GM18499 (cell line): ENCODE results near the gene BET1L.
"Not testable (repeated sequence)": the region's sequence is repeated elsewhere in the genome, so short reads cannot be mapped to it uniquely, and the experiment has no call there.

ENCODE experiments used
- ATAC-seq: cut with Tn5 transposase; IDR thresholded peaks from one replicate; pipeline ENCODE4 v1.9.1; 2021; ENCODE audit warnings: moderate number of reproducible peaks; ENCODE audit not compliant: insufficient read depth, unreplicated experiment

BET1L gene

DNA sequence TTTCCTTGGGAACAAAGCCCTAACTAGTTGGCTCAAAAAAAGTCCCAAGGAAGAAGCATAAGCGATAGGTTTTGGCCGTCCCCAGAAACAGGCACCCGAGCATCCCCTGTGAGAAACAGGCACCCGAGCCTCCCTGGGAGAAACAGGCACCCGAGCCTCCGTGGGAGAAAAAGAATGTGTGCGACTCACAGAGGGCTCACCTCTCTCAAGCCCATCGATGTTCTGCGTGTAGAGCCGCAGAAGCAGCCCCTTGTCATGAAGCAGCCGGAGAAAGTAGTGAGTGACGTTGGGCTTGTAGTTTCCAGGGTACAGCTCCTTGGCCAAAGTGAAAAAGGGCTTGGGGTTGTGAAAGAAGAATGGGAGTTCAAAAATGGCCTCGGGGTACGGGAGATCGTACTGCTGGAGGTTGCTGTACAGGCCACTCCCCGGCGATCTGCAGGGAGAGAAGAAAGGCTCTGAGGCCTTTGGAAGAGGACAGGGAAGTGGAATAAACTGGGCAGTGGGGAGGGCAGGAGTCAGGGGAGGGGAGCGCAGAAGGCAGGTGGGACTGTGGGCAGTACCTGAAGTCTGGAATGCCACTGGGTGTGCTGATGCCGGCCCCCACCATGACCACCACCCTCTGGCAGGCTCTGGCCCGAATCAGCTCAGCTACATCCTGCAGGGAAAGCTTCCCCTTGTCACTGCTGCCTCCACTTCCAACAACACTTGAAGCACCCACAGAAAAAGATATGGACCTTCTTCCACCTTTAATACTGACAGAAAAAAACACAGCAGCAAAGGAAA lies 25.8 kb upstream of the BET1L start:
- no peak for ATAC-seq

DNA sequence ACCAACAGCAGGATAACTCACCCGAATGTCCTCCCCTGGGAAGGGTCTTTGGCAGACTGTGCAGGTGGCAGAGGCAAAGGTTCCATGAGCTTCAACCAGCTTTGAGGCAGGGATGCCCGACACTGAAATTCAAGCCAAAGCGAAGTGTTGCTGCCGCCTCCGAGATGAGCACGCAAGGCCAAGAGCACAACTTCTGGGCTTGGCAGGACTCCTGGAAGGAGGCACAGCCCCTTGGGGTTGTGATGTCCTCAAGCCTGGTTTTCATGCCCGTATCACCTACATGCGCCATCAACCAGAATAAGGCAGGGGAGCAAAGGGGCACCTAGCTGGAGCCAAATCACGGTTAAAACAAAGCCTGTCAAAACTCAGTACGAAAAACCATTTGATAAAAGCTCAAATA lies 23.2 kb upstream of the BET1L start:
- ATAC-seq: no peak

- ATAC-seq: no peak
These were observed 20.7 kb upstream of the BET1L start for GRCh38 chr11:227824-228379.

- ATAC-seq: no peak
These were observed 18.7 kb upstream of the BET1L start for GRCh38 chr11:225734-226453.

DNA sequence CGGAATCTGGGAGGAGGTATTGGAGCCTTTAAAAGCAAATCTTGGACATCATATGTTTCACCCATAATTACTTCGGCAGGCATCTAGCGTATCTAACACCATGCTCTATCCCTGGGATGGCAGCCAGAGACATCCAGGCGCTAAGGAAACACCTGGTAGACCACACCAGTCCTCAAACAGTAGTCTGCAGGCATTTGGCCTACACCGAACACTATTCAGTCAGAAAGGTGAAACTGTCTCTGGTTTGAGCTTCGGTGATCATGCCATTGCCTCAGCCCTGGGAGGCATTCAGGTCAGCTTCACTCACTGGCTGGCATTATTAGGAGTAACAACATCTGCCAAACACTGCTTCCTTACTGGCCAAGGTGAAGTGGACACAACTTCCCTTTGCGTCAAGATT lies 17.2 kb upstream of the BET1L start:
- no peak for ATAC-seq

GRCh38 chr11:223884-224283 lies 16.7 kb upstream of the BET1L start:
- no peak for ATAC-seq

GRCh38 chr11:223026-223789 lies 16.0 kb upstream of the BET1L start:
- ATAC-seq: no peak

- no peak for ATAC-seq
These were observed 15.0 kb upstream of the BET1L start for GRCh38 chr11:221998-222789.

GRCh38 chr11:221539-221938 lies 14.3 kb upstream of the BET1L start:
- no peak for ATAC-seq

GRCh38 chr11:220641-221215 lies 13.5 kb upstream of the BET1L start:
- not testable (repeated sequence) for ATAC-seq

- ATAC-seq: no peak
These were observed 11.8 kb upstream of the BET1L start for GRCh38 chr11:218815-219593.

GRCh38 chr11:217704-218103 lies 10.5 kb upstream of the BET1L start:
- ATAC-seq: no peak

DNA sequence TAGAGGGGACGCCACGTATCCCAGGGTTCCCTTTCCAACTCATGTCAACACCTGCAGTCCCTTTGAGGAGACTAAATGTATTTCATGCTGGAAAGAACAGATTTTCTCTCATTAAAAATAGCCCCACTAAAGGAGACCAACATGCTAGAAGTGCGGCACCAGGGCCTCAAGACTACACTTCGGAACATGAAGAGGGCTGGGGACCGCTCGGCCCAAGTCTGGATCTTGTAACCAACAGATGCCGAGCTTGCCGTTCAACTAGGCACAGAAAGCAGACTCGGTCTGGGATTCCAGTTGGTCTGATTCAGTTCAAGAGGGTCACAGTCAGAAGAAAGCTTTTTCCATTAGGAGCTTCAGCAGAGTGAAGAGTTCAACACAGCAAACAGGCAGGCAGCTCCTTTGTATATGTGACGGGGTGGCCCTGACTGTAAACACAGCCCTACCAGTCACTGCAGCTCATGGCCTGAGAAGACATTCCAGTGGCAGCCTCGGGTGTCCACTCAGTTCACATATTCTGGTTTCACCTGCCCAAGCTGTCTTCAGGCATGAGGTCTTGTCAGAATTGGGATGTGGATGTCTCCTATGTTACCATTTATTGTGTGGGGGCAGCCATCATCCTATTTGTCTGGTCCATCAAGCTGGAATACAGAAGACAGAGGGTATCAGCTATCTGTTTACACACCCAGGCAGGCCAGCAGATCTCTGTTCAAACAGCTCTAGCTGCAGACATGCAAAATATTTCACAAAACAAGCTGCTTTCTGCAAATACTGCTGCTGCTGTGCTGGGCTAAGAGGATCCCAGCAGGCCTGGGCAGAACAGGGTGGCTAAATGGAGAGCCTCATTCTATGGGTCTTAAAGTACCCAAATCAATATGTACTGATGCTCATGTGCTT lies 9.1 kb upstream of the BET1L start:
- ATAC-seq: no peak

GRCh38 chr11:215581-216037 lies 8.4 kb upstream of the BET1L start:
- no peak for ATAC-seq

GRCh38 chr11:214083-214482 lies 6.9 kb upstream of the BET1L start:
- ATAC-seq: no peak

DNA sequence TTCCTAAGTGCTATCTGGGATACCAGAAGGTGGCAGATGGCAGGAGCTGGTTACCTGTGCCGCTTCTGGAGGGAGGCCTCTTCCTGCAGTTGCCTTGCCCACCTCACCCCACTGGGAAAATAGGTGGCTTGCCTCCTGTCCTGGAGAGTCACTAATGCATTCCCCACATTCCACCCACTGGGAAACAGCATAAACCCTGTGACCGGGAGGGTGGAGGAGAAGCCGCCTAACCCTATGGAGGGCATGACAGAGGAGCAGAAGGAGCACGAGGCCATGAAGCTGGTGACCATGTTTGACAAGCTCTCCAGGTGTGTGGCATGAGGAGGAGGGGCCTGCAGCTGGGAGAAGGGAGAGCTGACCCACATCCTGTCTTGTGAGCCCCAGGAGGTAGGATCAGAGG lies 5.9 kb upstream of the BET1L start:
- no peak for ATAC-seq

DNA sequence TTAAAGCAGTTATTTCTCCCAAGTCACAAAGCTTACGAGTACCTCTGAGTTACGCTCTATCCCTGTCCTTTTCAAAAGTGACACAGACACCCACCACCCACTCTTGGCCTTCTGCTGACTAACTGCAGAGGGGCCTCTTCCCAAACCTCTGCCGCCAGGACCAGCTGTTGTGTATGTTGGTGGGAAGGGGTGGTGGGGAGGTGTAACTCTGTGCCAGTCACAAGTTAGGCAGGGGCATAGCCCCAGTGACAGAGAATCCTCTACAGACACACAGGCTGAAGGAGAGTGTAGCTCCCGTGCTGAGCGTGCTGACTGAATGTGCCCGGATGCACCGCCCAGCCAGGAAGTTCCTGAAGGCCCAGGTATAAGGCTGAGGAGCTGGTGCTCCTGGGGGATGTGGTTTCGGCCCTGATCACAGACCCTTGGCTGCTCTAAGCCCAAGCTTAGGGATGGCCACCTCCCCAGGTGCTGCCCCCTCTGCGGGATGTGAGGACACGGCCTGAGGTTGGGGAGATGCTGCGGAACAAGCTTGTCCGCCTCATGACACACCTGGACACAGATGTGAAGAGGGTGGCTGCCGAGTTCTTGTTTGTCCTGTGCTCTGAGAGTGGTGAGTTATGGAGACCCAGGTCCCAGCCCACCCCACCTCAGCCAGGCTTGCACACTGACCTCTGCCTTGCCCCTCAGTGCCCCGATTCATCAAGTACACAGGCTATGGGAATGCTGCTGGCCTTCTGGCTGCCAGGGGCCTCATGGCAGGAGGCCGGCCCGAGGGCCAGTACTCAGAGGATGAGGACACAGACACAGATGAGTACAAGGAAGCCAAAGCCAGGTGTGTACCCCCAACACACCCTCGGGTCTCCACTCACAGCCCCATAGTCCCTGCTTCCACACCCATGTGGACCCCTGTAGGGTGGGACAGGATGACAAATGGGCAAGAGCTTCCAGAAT lies 5.2 kb upstream of the BET1L start:
- ATAC-seq: no peak
